HG03354 (cell line): ENCODE measurements around the gene OLFM1.

Experiments
- ATAC-seq: cut with Tn5 transposase; IDR thresholded peaks from one replicate; pipeline ENCODE4 v1.9.1; 2021; ENCODE audit warnings: mild to moderate bottlenecking; ENCODE audit not compliant: unreplicated experiment, poor library complexity, severe bottlenecking

Gene OLFM1

GRCh38 chr9:135074354-135075233 is 12.9 kb upstream of the OLFM1 start:
- no peak for ATAC-seq

- ATAC-seq = no peak
Observed at GRCh38 chr9:135075234-135076142, 12.0 kb upstream of the OLFM1 start.

GRCh38 chr9:135076143-135076875 is 11.2 kb upstream of the OLFM1 start:
- no peak for ATAC-seq

- no peak for ATAC-seq
Observed at GRCh38 chr9:135076876-135077430, 10.5 kb upstream of the OLFM1 start.

- no peak for ATAC-seq
Observed at GRCh38 chr9:135077497-135078200, 9.8 kb upstream of the OLFM1 start.

- no peak for ATAC-seq
Observed at GRCh38 chr9:135078361-135078821, 9.1 kb upstream of the OLFM1 start.

- ATAC-seq = no peak
Observed at GRCh38 chr9:135079018-135079417, 8.4 kb upstream of the OLFM1 start.

- ATAC-seq = no peak
Observed at GRCh38 chr9:135079676-135080075, 7.8 kb upstream of the OLFM1 start.

GRCh38 chr9:135080286-135081263 is 6.9 kb upstream of the OLFM1 start:
- ATAC-seq = no peak

GRCh38 chr9:135081264-135081660 is 6.2 kb upstream of the OLFM1 start:
- no peak for ATAC-seq

- no peak for ATAC-seq
Observed at GRCh38 chr9:135081731-135082130, 5.7 kb upstream of the OLFM1 start.

- ATAC-seq = no peak
Observed at GRCh38 chr9:135082536-135082935, 4.9 kb upstream of the OLFM1 start.

GRCh38 chr9:135083241-135083810 is 4.1 kb upstream of the OLFM1 start:
- ATAC-seq = no peak

GRCh38 chr9:135083831-135084230 is 3.6 kb upstream of the OLFM1 start:
- no peak for ATAC-seq

GRCh38 chr9:135084262-135084661 is 3.2 kb upstream of the OLFM1 start:
- ATAC-seq = no peak

- no peak for ATAC-seq
Observed at GRCh38 chr9:135084881-135085760, 2.3 kb upstream of the OLFM1 start.
